Calu3 (cell line): Measurements from ENCODE around the gene FGGY. TPM values are rescaled to one million over a fixed set of nuclear protein-coding genes. Genes with fewer than 3 reads are reported as not detected.

Experiments
- BruUV-seq: library from RNA; stranded (reverse); fragments of 400-500 nt; replicated peaks from 2 replicates; lab custom pipeline; 2021; lab: Mats Ljungman, UMichigan
- CTCF ChIA-PET: fragments of 300-600 bp; sonication (Branson Sonifier 250); formaldehyde crosslinking; loops from one replicate; lab custom pipeline; 2022; ENCODE audit warnings: antibody characterized with exemption; lab: Charles Lee
- DNase-seq: peaks from one replicate; pipeline ENCODE4 v3.0.0; 2022
- H3K27ac Mint-ChIP-seq: one replicate; pipeline ENCODE4 v1.8.0; 2022; ENCODE audit warnings: mixed read lengths; ENCODE audit not compliant: unreplicated experiment
- H3K27me3 Mint-ChIP-seq: one replicate; pipeline ENCODE4 v1.8.0; 2022; ENCODE audit warnings: mixed read lengths; ENCODE audit not compliant: unreplicated experiment
- H3K36me3 Mint-ChIP-seq: one replicate; pipeline ENCODE4 v1.8.0; 2022; ENCODE audit warnings: mild to moderate bottlenecking, moderate library complexity, mixed read lengths; ENCODE audit not compliant: insufficient read depth, unreplicated experiment
- H3K4me1 Mint-ChIP-seq: one replicate; pipeline ENCODE4 v1.8.0; 2022; ENCODE audit warnings: mild to moderate bottlenecking, low read depth, mixed read lengths; ENCODE audit not compliant: unreplicated experiment
- H3K4me3 Mint-ChIP-seq: one replicate; pipeline ENCODE4 v1.8.0; 2022; ENCODE audit warnings: mild to moderate bottlenecking, low read depth, moderate library complexity, mixed read lengths; ENCODE audit not compliant: unreplicated experiment
- H3K9me3 Mint-ChIP-seq: one replicate; pipeline ENCODE4 v1.8.0; 2022; ENCODE audit warnings: low read depth, mixed read lengths; ENCODE audit not compliant: unreplicated experiment
- intact Hi-C: fragments of 100-400 bp; cut with micrococcal nuclease; formaldehyde crosslinking; loops from one replicate; pipeline ENCODE4 v1.10.0; 2022; ENCODE audit not compliant: unreplicated experiment
- total RNA-seq: library from RNA; stranded (reverse); gene quantifications from 2 replicates; pipeline ENCODE4 v1.2.3, GENCODE V29; 2022
- TF ChIP-seq, protein P1 (sequence below): fragments of 200-600 bp; IDR thresholded peaks from one replicate; pipeline ENCODE4 v1.8.0; 2022; ENCODE audit warnings: antibody characterized with exemption; ENCODE audit not compliant: unreplicated experiment

Gene FGGY
- total RNA-seq, 1 experiment from 2014 or later, result 11.1 TPM

DNA sequence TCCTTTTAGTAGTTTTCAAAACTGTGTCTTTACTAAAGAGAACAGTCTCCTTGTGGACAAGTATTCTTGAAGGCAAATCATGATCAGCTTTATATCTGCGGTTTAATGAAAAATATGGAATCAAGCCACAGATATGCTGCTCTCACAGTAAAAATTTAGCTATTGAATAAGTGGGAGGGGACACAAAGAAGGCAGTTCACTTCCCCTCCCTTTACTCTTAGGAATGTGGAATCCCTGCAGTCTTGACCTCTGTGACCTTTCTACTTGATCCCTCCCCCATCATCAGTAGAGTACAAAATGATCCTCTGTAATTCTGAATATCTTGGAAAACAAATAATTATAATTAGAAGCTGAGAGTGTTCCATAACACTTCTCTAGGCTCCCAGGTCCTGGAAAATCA is 381.1 kb downstream of the FGGY start:
- no peak for DNase-seq
- no TSS peak for BruUV-seq
- peaks cover 2% of the 10 kb centered on the region for H3K9me3 Mint-ChIP-seq
- H3K36me3 Mint-ChIP-seq, result no peaks in the 10 kb centered on the region
- TF ChIP-seq, protein P1, sequence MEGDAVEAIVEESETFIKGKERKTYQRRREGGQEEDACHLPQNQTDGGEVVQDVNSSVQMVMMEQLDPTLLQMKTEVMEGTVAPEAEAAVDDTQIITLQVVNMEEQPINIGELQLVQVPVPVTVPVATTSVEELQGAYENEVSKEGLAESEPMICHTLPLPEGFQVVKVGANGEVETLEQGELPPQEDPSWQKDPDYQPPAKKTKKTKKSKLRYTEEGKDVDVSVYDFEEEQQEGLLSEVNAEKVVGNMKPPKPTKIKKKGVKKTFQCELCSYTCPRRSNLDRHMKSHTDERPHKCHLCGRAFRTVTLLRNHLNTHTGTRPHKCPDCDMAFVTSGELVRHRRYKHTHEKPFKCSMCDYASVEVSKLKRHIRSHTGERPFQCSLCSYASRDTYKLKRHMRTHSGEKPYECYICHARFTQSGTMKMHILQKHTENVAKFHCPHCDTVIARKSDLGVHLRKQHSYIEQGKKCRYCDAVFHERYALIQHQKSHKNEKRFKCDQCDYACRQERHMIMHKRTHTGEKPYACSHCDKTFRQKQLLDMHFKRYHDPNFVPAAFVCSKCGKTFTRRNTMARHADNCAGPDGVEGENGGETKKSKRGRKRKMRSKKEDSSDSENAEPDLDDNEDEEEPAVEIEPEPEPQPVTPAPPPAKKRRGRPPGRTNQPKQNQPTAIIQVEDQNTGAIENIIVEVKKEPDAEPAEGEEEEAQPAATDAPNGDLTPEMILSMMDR, result no peak
- H3K4me1 Mint-ChIP-seq, result peaks cover 42% of the 10 kb centered on the region
- H3K27me3 Mint-ChIP-seq, result no peaks in the 10 kb centered on the region
- no peak overlapping the region for H3K4me3 Mint-ChIP-seq
- CTCF ChIA-PET, result interaction anchor here (0.8 to 1.8 kb wide), 3 partner anchors 81 to 251 kb away, joined by 3 to 7 read pairs (median 5); no protein-coding TSS in a partner anchor
- intact Hi-C loops, result loop anchor here (5.0 to 10.0 kb wide), 4 partner anchors 121 to 381 kb away; partner anchors contain the start of gene FGGY
- H3K27ac Mint-ChIP-seq, result peak overlapping the region; percentile 1

- H3K4me1 Mint-ChIP-seq, result peaks cover 36% of the 10 kb centered on the region
- CTCF ChIA-PET, result interaction anchor here (0.7 to 1.8 kb wide), 4 partner anchors 81 to 251 kb away, joined by 3 to 7 read pairs (median 5); no protein-coding TSS in a partner anchor
- H3K9me3 Mint-ChIP-seq, result no peaks in the 10 kb centered on the region
- H3K36me3 Mint-ChIP-seq, result no peaks in the 10 kb centered on the region
- BruUV-seq, result no TSS peak
- no peak overlapping the region for H3K4me3 Mint-ChIP-seq
- TF ChIP-seq, protein P1, result no peak
- no peaks in the 10 kb centered on the region for H3K27me3 Mint-ChIP-seq
- peak overlapping the region; percentile 48 for H3K27ac Mint-ChIP-seq
- intact Hi-C loops, result loop anchor here (5.0 to 10.0 kb wide), 4 partner anchors 121 to 381 kb away; partner anchors contain the start of gene FGGY
- DNase-seq, result peak; percentile 64
Measured at GRCh38 chr1:59678493-59679228, 381.8 kb downstream of the FGGY start.

- intact Hi-C loops, result no loop called here
- H3K27ac Mint-ChIP-seq, result no peak overlapping the region
- BruUV-seq, result no TSS peak
- TF ChIP-seq, protein P1, result no peak
- H3K9me3 Mint-ChIP-seq, result no peaks in the 10 kb centered on the region
- no peak overlapping the region for H3K4me3 Mint-ChIP-seq
- no peak for DNase-seq
- H3K27me3 Mint-ChIP-seq, result no peaks in the 10 kb centered on the region
- CTCF ChIA-PET, result no interaction called here
- H3K4me1 Mint-ChIP-seq, result peaks cover 24% of the 10 kb centered on the region
- no peaks in the 10 kb centered on the region for H3K36me3 Mint-ChIP-seq
Measured at GRCh38 chr1:59680044-59680443, 383.1 kb downstream of the FGGY start.

DNA sequence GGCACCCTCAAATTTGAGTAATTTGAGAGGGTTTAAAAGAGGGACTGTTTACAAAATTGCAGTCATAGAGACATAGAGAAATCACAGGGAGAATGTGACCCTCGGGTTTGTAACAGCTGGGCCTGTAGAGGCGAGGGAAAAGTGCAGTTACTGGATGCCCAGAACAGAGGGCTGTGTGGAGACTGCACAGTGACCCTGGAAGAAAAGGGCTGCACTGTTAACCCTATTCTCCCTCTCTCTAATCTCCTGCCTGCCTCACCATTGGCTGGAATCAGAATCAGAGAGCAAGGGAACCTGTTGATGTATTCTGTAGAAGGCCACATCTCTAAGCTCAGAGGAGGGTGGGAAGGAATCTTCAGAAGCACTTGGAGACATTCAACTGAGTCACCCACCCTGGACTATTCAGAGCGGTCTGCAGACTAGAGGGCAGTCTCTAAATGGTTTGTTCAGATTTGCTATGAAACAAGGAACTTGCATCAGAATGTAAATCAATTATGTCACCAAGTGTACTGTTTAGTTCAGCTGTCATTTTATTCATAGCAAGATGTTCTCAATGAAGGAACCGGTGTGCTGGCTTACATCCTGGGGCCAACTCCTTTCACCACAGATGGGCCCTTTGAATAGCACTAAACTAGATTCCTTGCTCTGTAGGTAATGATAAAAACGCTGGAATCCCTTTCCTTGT is 385.6 kb downstream of the FGGY start:
- Mint-ChIP-seq H3K9me3 (no peaks in the 10 kb centered on the region), H3K27me3 (no peaks in the 10 kb centered on the region), H3K4me3 (no peak overlapping the region), H3K4me1 (peaks cover 24% of the 10 kb centered on the region), H3K36me3 (no peaks in the 10 kb centered on the region), H3K27ac (no peak overlapping the region)
- intact Hi-C loops, result no loop called here
- no TSS peak for BruUV-seq
- no peak for DNase-seq
- TF ChIP-seq, protein P1, result no peak
- CTCF ChIA-PET, result interaction anchor here (0.6 kb wide), 1 partner anchor 39 kb away, joined by 6 read pairs; no protein-coding TSS in a partner anchor
